Hindlimb muscle (tissue), 1 donor: ENCODE measurements around the gene ANKRD6. TPM values are rescaled to one million over a fixed set of nuclear protein-coding genes. Genes with fewer than 3 reads are reported as not detected.
"Not testable (repeated sequence)": the region's sequence is repeated elsewhere in the genome, so short reads cannot be mapped to it uniquely, and the experiment has no call there.

ENCODE experiments used
- DNase-seq: peaks from one replicate; pipeline ENCODE4 v3.0.0-alpha.2; 2013
- polyA plus RNA-seq: library from polyadenylated mRNA; unstranded; fragments of 120-200 nt; gene quantifications from one replicate; pipeline ENCODE4 v1.2.1, GENCODE V29; 2013; ENCODE audit not compliant: insufficient read length

The ANKRD6 gene
- polyA plus RNA-seq, 1 donor: 7.9 TPM

- no peak for DNase-seq
These were observed 172.9 kb downstream of the ANKRD6 start for GRCh38 chr6:89605861-89606260.

- no peak for DNase-seq
These were observed 177.2 kb downstream of the ANKRD6 start for GRCh38 chr6:89610149-89610642.

- DNase-seq: no peak
These were observed 178.7 kb downstream of the ANKRD6 start for GRCh38 chr6:89611666-89612065.

GRCh38 chr6:89612121-89612520 lies 179.2 kb downstream of the ANKRD6 start:
- no peak for DNase-seq

GRCh38 chr6:89613790-89614189 lies 180.8 kb downstream of the ANKRD6 start:
- DNase-seq: no peak

- DNase-seq: no peak
These were observed 182.9 kb downstream of the ANKRD6 start for GRCh38 chr6:89615882-89616281.

- DNase-seq: no peak
These were observed 183.6 kb downstream of the ANKRD6 start for GRCh38 chr6:89616531-89616930.

- no peak for DNase-seq
These were observed 185.1 kb downstream of the ANKRD6 start for GRCh38 chr6:89618026-89618425.

GRCh38 chr6:89619567-89619966 lies 186.6 kb downstream of the ANKRD6 start:
- no peak for DNase-seq

- no peak for DNase-seq
These were observed 190.8 kb downstream of the ANKRD6 start for GRCh38 chr6:89623749-89624148.

GRCh38 chr6:89630488-89630887 lies 197.5 kb downstream of the ANKRD6 start:
- DNase-seq: no peak

GRCh38 chr6:89636412-89636811 lies 203.5 kb downstream of the ANKRD6 start:
- DNase-seq: not testable (repeated sequence)

GRCh38 chr6:89637960-89638319 lies 205.0 kb downstream of the ANKRD6 start:
- no peak for DNase-seq

GRCh38 chr6:89638320-89639195 lies 205.6 kb downstream of the ANKRD6 start, which contains the start of gene LYRM2:
LYRM2 (minus strand) TSS chr6:89638747; CDS start chr6:89638716, 31 bp downstream.
- peak; percentile 96 for DNase-seq

GRCh38 chr6:89640804-89641203 lies 207.9 kb downstream of the ANKRD6 start:
- DNase-seq: no peak

- DNase-seq: not testable (repeated sequence)
These were observed 208.6 kb downstream of the ANKRD6 start for GRCh38 chr6:89641581-89641980.

- no peak for DNase-seq
These were observed 210.0 kb downstream of the ANKRD6 start for GRCh38 chr6:89642956-89643355.

- no peak for DNase-seq
These were observed 210.5 kb downstream of the ANKRD6 start for GRCh38 chr6:89643406-89643805.

- DNase-seq: no peak
These were observed 211.9 kb downstream of the ANKRD6 start for GRCh38 chr6:89644864-89645263.

- no peak for DNase-seq
These were observed 216.7 kb downstream of the ANKRD6 start for GRCh38 chr6:89649682-89650081.

- no peak for DNase-seq
These were observed 217.6 kb downstream of the ANKRD6 start for GRCh38 chr6:89650579-89650978.

- no peak for DNase-seq
These were observed 222.2 kb downstream of the ANKRD6 start for GRCh38 chr6:89655122-89655521.

GRCh38 chr6:89657445-89658158 lies 224.7 kb downstream of the ANKRD6 start:
- DNase-seq: no peak

GRCh38 chr6:89660981-89661380 lies 228.0 kb downstream of the ANKRD6 start:
- no peak for DNase-seq
